Osteocyte (in vitro differentiated cells): Measurements from ENCODE around the gene PTPN14. TPM values are rescaled to one million over a fixed set of nuclear protein-coding genes. Genes with fewer than 3 reads are reported as not detected.

Experiments used
- DNase-seq: peaks from one replicate; pipeline ENCODE4 v3.0.0; 2021; ENCODE audit warnings: mixed read lengths; ENCODE audit not compliant: unreplicated experiment; ENCODE audit errors: extremely low spot score
- H3K27ac Mint-ChIP-seq: one replicate; pipeline ENCODE4 v1.8.0; 2021; ENCODE audit warnings: mild to moderate bottlenecking, mixed read lengths; ENCODE audit not compliant: unreplicated experiment
- H3K27me3 Mint-ChIP-seq: one replicate; pipeline ENCODE4 v1.8.0; 2021; ENCODE audit warnings: mixed read lengths; ENCODE audit not compliant: unreplicated experiment
- H3K36me3 Mint-ChIP-seq: one replicate; pipeline ENCODE4 v1.8.0; 2021; ENCODE audit warnings: mixed read lengths; ENCODE audit not compliant: unreplicated experiment
- H3K4me1 Mint-ChIP-seq: one replicate; pipeline ENCODE4 v1.8.0; 2021; ENCODE audit warnings: mixed read lengths; ENCODE audit not compliant: unreplicated experiment
- H3K4me3 Mint-ChIP-seq: one replicate; pipeline ENCODE4 v1.8.0; 2021; ENCODE audit warnings: mild to moderate bottlenecking, moderate library complexity, mixed read lengths; ENCODE audit not compliant: unreplicated experiment
- H3K9me3 Mint-ChIP-seq: one replicate; pipeline ENCODE4 v1.8.0; 2021; ENCODE audit warnings: mixed read lengths; ENCODE audit not compliant: unreplicated experiment
- CTCF ChIP-seq: fragments of 200-600 bp; sonication (generic); IDR thresholded peaks from 2 replicates; pipeline ENCODE4 v1.5.0; 2021; ENCODE audit warnings: antibody characterized with exemption, mild to moderate bottlenecking, moderate library complexity
- total RNA-seq: library from RNA; stranded (reverse); gene quantifications from 2 replicates; pipeline ENCODE4 v1.2.1, GENCODE V29; 2021

The PTPN14 gene
- total RNA-seq, 1 donor from 2014 or later: 140 TPM

DNA sequence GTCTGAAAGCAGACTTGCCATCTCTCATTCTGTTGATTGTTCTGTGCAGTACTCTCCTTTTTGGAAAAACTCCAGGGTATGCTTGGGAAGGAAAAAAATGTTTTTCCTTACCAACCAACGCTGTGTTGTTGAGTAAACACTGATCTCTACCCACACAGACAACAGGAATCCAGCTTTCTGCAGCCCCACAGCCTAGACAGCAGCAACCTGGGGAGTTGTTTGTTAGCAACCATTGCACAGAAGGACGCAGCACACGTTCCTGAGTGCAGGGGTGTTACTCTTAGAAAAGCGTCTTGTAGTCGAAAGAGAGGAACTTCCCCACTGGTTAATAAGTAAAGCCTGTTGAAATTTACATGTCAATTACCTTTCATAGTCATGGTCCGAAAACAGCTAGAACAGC lies 213.9 kb downstream of the PTPN14 start:
- H3K27ac Mint-ChIP-seq: peak overlapping the region; percentile 85
- H3K36me3 Mint-ChIP-seq: peaks cover 20% of the 10 kb centered on the region

GRCh38 chr1:214337015-214337414 lies 214.4 kb downstream of the PTPN14 start:
- no peak for TF ChIP-seq CTCF

More for the DNA sequence above, 213.9 kb downstream of the PTPN14 start:
- Mint-ChIP-seq H3K4me3 (no peak overlapping the region), H3K27me3 (no peaks in the 10 kb centered on the region), H3K9me3 (no peaks in the 10 kb centered on the region), H3K4me1 (peaks cover 32% of the 10 kb centered on the region)
- DNase-seq: no peak
- no peak for TF ChIP-seq CTCF

DNA sequence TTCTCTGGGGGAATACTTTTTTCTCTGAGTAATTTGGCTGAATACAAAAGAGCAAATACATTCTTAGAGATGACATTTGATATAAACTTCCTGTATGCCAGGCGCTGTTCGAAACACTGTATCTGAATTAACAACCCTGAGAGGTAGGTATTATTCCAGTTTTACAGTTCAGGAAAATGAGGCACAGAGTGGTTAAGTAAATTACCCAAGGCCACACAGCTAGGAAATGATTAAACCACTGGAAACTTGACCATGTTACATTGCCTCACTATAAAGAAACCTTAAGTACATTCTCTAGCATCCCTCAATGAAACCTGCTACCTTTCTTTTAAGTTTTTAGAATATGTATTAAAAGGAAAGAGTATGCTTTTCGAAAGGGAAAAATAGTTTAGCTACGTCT lies 215.8 kb downstream of the PTPN14 start:
- H3K4me3 Mint-ChIP-seq: no peak overlapping the region
- peaks cover 35% of the 10 kb centered on the region for H3K4me1 Mint-ChIP-seq
- no peaks in the 10 kb centered on the region for H3K27me3 Mint-ChIP-seq
- H3K36me3 Mint-ChIP-seq: peaks cover 12% of the 10 kb centered on the region
- no peak for TF ChIP-seq CTCF
- DNase-seq: no peak
- H3K27ac Mint-ChIP-seq: peak overlapping the region; percentile 16
- H3K9me3 Mint-ChIP-seq: no peaks in the 10 kb centered on the region

More at GRCh38 chr1:214337015-214337414, 214.4 kb downstream of the PTPN14 start:
- DNase-seq: no peak
- H3K4me3 Mint-ChIP-seq: no peak overlapping the region
- H3K9me3 Mint-ChIP-seq: no peaks in the 10 kb centered on the region
- no peaks in the 10 kb centered on the region for H3K27me3 Mint-ChIP-seq
- peaks cover 15% of the 10 kb centered on the region for H3K36me3 Mint-ChIP-seq
- peak overlapping the region; percentile 85 for H3K27ac Mint-ChIP-seq
- H3K4me1 Mint-ChIP-seq: peaks cover 32% of the 10 kb centered on the region

GRCh38 chr1:214332946-214333798 lies 218.2 kb downstream of the PTPN14 start:
- Mint-ChIP-seq H3K4me3 (no peak overlapping the region), H3K4me1 (peaks cover 30% of the 10 kb centered on the region), H3K36me3 (peaks cover 14% of the 10 kb centered on the region), H3K27ac (peak overlapping the region; percentile 88), H3K9me3 (no peaks in the 10 kb centered on the region), H3K27me3 (no peaks in the 10 kb centered on the region)
- peak; percentile 88 for DNase-seq
- peak; percentile 89 for TF ChIP-seq CTCF

DNA sequence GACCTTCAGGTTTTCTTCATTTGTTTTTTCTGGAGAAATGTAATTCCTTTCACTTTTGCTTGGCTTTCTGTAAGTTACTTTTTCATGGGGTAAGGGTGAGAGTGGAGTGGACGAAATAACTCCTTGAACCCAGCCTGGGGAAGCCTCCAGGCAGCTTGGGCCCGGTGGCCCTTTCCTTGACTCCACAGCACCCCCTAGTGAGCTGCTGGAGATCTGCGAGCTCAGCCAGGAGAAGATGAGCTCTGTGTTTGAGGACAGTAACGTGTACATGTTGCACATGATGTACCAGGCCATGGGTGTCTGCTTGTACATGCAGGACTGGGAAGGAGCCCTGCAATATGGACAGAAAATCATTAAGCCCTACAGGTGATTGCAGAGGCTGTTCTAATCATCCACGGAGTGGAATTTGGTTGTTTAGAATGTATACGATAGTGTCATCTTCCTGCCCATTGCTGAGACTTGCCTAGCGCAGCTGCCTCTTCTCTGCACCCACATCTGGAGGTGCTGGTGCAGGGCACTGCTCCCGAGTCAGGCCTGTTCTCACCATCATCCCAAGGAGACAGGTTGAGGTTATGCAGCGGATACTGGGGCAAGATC lies 219.5 kb downstream of the PTPN14 start:
- Mint-ChIP-seq H3K27me3 (no peaks in the 10 kb centered on the region), H3K9me3 (no peaks in the 10 kb centered on the region), H3K27ac (peak overlapping the region; percentile 29), H3K4me1 (peaks cover 23% of the 10 kb centered on the region), H3K4me3 (no peak overlapping the region), H3K36me3 (peaks cover 10% of the 10 kb centered on the region)
- peak; percentile 83 for TF ChIP-seq CTCF
- DNase-seq: no peak
